ENCODE measurements around the gene PLIN5. TPM values are rescaled to one million over a fixed set of nuclear protein-coding genes. Genes with fewer than 3 reads are reported as not detected.

Gene PLIN5
- 1.4 TPM in 1 of 2 replicates, not detected in the other for total RNA-seq

DNA sequence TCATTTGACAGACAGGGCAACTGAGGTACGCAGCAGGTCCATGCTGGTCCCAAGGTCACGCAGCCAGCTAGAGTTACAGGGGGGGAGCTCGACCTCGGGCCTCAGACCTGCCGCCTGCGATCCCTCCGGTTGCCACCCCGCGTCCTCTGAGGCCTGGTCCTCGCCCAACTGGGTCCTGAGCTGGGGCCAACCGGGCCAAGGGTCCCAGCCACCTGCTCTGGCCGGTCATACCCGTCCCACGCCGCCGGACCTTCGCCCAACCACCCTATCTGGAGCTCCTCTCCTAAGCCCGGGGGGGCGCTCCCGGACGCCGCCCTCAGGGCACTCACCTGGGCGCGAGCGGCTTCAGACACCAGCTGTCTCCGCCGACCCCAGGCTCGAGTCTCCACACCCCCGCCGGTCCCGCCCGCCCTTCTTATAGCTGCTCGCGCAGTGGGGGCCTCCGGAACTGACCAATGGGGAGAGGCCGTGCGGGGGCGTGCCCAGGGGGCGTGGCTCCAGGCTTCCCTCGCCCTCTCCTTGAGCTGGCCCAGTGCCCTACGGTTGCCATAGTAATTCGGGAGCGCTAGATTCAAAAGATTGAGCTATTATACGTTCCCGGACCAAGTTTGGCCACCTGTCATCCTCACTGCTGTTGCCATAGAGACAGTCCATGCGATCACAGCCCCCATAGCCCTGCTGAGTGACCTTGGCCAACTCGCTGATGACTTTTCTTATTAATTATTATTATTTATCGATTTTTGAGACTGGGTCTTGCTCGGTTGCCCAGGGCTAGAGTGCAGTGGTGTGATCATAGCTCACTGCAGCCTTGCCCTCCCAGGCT lies at the start of gene PLIN5:
Gene PLIN5, minus strand, starts transcription at position 389 of the 823 bp plus-strand sequence. CDS start 1,150 bp downstream, outside the sequence.

DNA sequence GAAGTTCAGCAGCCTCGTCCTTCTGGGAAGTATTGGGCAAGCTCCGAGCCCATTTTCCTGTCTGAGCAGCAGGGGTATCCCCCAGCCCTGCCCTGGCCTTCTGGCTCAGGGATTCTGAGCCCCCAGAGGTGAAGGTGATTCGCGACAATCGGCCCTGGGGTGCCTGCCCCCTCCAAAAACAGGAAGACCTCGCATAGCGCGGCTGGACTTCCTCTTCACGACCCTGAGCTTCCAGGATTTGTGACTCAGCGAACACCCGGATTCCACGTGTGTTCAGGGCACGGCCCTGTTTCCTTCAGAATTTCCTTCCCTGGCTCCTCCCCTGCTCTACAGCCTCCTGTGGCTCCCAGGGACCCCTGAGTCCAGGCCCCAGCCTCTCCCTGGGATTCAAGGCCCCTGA lies 24.5 kb upstream of the PLIN5 start, which contains the start of gene SEMA6B:
Gene SEMA6B, minus strand, starts transcription at position 116 of the 400 bp plus-strand sequence. CDS start 1,227 bp downstream, outside the sequence.

DNA sequence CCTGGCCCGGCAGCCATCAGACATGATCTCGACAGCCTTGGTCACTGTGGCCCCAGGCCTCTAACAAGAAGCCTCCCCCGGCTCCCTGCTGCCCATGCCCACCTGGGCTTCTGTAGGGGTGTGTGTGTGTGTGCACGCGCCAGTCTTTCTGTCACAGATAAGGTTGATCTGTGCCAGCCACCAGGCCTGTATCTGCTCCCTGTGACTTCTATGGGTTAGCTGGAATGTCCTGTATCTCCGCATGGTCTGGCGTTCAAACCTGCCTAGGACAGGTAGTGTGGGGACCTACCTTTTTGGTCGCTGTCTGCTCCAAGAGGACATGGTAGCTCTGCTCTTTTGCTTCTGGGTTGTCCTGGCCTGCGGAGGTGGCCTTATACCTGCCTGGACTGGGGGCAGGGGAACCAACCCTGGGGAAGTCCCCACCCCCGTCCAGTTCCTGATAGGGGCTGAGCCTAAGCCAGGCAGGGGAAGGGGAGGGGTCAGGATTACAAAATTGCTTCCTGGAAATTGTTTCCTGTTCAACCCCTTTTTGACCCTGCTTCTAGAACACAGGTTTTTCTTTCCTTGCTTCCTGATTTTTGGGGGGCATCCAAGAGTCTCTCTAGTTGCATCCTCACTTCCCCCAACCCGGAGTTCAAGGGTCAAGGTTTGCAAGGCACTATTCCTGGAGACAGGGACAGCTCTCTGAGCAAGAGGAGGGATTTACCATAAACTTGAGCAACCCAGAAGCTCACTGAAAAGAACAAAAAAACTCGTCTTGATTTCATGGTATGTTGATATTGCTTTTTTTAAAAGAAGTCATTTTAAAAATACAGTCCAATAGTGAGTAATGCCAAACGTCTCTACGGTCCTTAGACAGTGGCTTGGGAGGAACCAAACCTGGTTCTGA lies 4.9 kb upstream of the PLIN5 start, which contains the start of gene LRG1:
Gene LRG1, minus strand, starts transcription at position 344 of the 889 bp plus-strand sequence. Its CDS starts 23 bp downstream, at position 321.

DNA sequence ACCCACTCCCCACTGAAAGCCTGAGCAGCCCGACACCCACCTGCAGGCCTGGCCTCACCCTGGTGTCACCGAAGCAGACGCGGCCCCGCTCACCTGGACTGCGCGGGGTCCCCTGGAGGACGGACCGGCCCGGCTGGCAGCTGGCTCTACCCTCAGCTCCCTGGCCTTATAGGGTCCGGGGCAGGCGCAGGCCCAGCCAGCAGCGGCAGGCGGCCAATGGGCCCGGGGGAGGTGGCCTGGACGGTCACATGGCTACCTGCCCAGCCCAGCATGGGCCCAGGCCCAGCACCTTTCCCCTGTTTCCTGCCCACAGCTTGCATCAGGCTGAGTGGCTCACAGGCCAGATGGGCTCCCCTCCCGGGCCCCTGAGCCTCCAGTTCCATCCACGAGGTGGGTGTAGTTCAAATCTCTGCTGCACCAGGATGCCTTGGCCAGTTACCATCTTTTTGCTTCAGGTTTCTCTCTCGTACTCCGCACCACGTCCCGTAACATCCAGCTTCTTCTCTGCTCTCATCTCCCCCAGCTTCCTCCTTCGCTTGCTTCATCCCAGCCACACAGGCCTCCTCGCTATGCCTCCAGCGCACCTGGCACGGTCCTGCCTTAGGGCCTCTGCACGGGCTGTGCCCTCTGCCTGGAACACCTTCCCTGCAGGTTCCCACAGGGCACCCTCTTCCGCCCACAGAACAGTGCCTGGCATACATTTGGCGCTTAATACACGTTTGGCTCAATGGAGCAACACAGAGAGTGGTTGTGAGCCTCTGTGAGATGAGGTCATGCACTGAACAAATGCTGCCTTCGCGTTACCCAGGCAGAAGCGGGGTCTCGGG lies 16.5 kb downstream of the PLIN5 start, which contains the start of gene PLIN4:
Gene PLIN4, minus strand, starts transcription at position 142 of the 827 bp plus-strand sequence. CDS start 214 bp downstream, outside the sequence.

Other genes with a start within 250 kb of the PLIN5 start
- gene TMIGD2, start 232.8 kb downstream of the PLIN5 start, total RNA-seq, result not detected in 2 replicates
- 32.5 and 34.1 TPM in 2 replicates for gene FSD1, start 230.6 kb downstream of the PLIN5 start, total RNA-seq
- 10.1 and 12.8 TPM in 2 replicates for gene STAP2, start 196.4 kb downstream of the PLIN5 start, total RNA-seq
- 5.6 and 8.8 TPM in 2 replicates for gene MPND, start 191.7 kb downstream of the PLIN5 start, total RNA-seq
- gene SH3GL1, start 134.7 kb downstream of the PLIN5 start, total RNA-seq, result 24.7 and 27.2 TPM in 2 replicates
- 11.7 and 20.4 TPM in 2 replicates for gene CHAF1A, start 132.6 kb downstream of the PLIN5 start, total RNA-seq
- gene UBXN6, start 77.4 kb downstream of the PLIN5 start, total RNA-seq, result 63.8 and 67.9 TPM in 2 replicates
- 53.9 and 75.8 TPM in 2 replicates for gene HDGFL2, start 62.9 kb downstream of the PLIN5 start, total RNA-seq
- under 0.01 TPM in 1 of 2 replicates, not detected in the other for gene PLIN4, start 16.7 kb downstream of the PLIN5 start, total RNA-seq
- under 0.01 and 0.30 TPM in 2 replicates for gene LRG1, start 4.8 kb upstream of the PLIN5 start, total RNA-seq
- gene SEMA6B, start 24.5 kb upstream of the PLIN5 start, total RNA-seq, result 70.5 and 71.8 TPM in 2 replicates
- gene TNFAIP8L1, start 104.3 kb upstream of the PLIN5 start, total RNA-seq, result 17.2 and 26.9 TPM in 2 replicates
- 196 and 312 TPM in 2 replicates for gene MYDGF, start 135.1 kb upstream of the PLIN5 start, total RNA-seq
- gene DPP9, start 188.6 kb upstream of the PLIN5 start, total RNA-seq, result 26.0 and 29.8 TPM in 2 replicates